OCI-LY1 (cell line): ENCODE data around the gene ABR.

Experiments used
- EZH2 ChIP-seq: fragments of 200-600 bp; sonication (generic), shearing (Covaris generic); IDR thresholded peaks from 2 replicates; pipeline ENCODE4 v1.8.0; 2017; ENCODE audit warnings: borderline replicate concordance, mixed run types, mild to moderate bottlenecking, antibody characterized with exemption, low read length, moderate library complexity, mixed read lengths
- TF ChIP-seq, protein P1 (sequence below): fragments of 200-600 bp; sonication (generic), shearing (Covaris generic); IDR thresholded peaks from 2 replicates; pipeline ENCODE4 v1.5.1; 2017; ENCODE audit warnings: mild to moderate bottlenecking, antibody characterized with exemption, low read length, moderate library complexity, mixed read lengths

DNA sequence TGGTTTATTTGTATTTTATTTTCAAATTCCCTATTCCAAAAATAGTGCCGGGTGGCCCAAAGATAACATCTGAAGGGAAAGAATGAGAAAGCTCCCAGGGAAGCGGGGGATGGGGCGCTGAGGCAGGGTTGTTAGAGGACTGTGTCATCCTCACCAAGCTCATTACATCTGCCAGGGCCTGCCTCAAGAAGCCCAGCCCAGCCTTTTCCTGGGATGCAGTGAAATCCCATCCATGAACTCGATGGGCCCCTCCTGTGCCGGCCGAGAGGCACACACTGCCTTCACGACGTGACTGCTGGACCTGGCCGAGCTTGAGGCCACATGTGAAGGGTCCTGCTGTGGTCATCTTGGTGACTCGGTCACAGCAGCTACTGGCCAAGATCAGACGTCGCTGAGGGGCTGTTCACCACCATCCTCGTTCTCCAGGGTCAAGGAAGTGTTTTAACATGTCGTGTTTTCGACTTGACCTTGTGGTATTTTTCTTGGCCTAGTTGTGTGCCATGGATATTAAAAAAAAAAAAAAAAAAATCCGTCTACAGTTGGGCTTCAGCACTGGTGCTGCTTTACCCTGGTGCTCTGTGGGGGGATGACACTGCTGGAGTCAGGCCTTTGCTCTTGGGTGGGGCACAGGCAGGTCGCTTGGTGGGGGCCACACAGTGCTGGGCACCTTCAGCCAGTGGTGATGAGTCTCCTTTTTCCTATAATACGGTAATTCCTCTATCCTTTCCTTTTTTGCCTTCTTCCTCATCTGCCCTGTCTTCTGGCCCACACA, 178.0 kb downstream of the ABR start:
- TF ChIP-seq, protein P1, sequence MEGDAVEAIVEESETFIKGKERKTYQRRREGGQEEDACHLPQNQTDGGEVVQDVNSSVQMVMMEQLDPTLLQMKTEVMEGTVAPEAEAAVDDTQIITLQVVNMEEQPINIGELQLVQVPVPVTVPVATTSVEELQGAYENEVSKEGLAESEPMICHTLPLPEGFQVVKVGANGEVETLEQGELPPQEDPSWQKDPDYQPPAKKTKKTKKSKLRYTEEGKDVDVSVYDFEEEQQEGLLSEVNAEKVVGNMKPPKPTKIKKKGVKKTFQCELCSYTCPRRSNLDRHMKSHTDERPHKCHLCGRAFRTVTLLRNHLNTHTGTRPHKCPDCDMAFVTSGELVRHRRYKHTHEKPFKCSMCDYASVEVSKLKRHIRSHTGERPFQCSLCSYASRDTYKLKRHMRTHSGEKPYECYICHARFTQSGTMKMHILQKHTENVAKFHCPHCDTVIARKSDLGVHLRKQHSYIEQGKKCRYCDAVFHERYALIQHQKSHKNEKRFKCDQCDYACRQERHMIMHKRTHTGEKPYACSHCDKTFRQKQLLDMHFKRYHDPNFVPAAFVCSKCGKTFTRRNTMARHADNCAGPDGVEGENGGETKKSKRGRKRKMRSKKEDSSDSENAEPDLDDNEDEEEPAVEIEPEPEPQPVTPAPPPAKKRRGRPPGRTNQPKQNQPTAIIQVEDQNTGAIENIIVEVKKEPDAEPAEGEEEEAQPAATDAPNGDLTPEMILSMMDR: no peak
- no peak for TF ChIP-seq EZH2
